Measurements from ENCODE around the gene AK8. TPM values are rescaled to one million over a fixed set of nuclear protein-coding genes. Genes with fewer than 3 reads are reported as not detected.
"Not testable (repeated sequence)": the region's sequence is repeated elsewhere in the genome, so short reads cannot be mapped to it uniquely, and the experiment has no call there.

Gene AK8
- total RNA-seq, 1 experiment from 2014 or later: not detected

- ChIA-PET CTCF (no interaction called here), POLR2A (ENCODE audit: low non-redundant PET) (no interaction called here)
- BruUV-seq (replicated peaks): no TSS peak
- Histone ChIP-seq H3K9me3 (ENCODE audit: low read depth, low read length, poor library complexity, severe bottlenecking) (no peaks in the 10 kb centered on the region), H3K36me3 (ENCODE audit: insufficient read depth, low read length, poor library complexity, severe bottlenecking) (no peaks in the 10 kb centered on the region), H3K4me1 (ENCODE audit: insufficient read depth, low read length, poor library complexity, severe bottlenecking) (peaks cover 11% of the 10 kb centered on the region), H3K4me3 (ENCODE audit: low read depth, low read length, poor library complexity, severe bottlenecking) (no peak overlapping the region), H3K27me3 (replicated peaks; ENCODE audit: insufficient read depth, low read depth, low read length, poor library complexity) (no peaks in the 10 kb centered on the region), H3K27ac (ENCODE audit: low read depth, low read length, poor library complexity, severe bottlenecking) (no peak overlapping the region)
- no peak for DNase-seq (ENCODE audit: low spot score)
- intact Hi-C loops (cut with micrococcal nuclease; ENCODE audit: unreplicated experiment): no loop called here
- TF ChIP-seq EZH2 (IDR thresholded peaks at IDR 0.05; ENCODE audit: borderline replicate concordance, low read depth, low read length, poor library complexity, severe bottlenecking) (no peak), CTCF (conservative IDR thresholded peaks at IDR 0.05; ENCODE audit: low read depth, low read length) (no peak)
Measured at GRCh38 chr9:132773093-132773492, 105.0 kb downstream of the AK8 start.

GRCh38 chr9:132771752-132772151 lies 106.3 kb downstream of the AK8 start:
- POLR2A ChIA-PET (ENCODE audit: low non-redundant PET); H3K27ac ChIP-seq (ENCODE audit: low read depth, low read length, poor library complexity, severe bottlenecking); CTCF ChIA-PET; intact Hi-C loops (cut with micrococcal nuclease; ENCODE audit: unreplicated experiment); DNase-seq (ENCODE audit: low spot score); H3K9me3 ChIP-seq (ENCODE audit: low read depth, low read length, poor library complexity, severe bottlenecking); H3K36me3 ChIP-seq (ENCODE audit: insufficient read depth, low read length, poor library complexity, severe bottlenecking); H3K27me3 ChIP-seq (replicated peaks; ENCODE audit: insufficient read depth, low read depth, low read length, poor library complexity); H3K4me3 ChIP-seq (ENCODE audit: low read depth, low read length, poor library complexity, severe bottlenecking); BruUV-seq (replicated peaks): not testable (repeated sequence)
- H3K4me1 ChIP-seq (ENCODE audit: insufficient read depth, low read length, poor library complexity, severe bottlenecking): peaks cover 11% of the 10 kb centered on the region

GRCh38 chr9:132770770-132771310 lies 107.2 kb downstream of the AK8 start:
- Histone ChIP-seq H3K4me1 (ENCODE audit: insufficient read depth, low read length, poor library complexity, severe bottlenecking) (peaks cover 11% of the 10 kb centered on the region), H3K27ac (ENCODE audit: low read depth, low read length, poor library complexity, severe bottlenecking) (no peak overlapping the region), H3K4me3 (ENCODE audit: low read depth, low read length, poor library complexity, severe bottlenecking) (no peak overlapping the region), H3K27me3 (replicated peaks; ENCODE audit: insufficient read depth, low read depth, low read length, poor library complexity) (peaks cover 6% of the 10 kb centered on the region), H3K36me3 (ENCODE audit: insufficient read depth, low read length, poor library complexity, severe bottlenecking) (no peaks in the 10 kb centered on the region), H3K9me3 (ENCODE audit: low read depth, low read length, poor library complexity, severe bottlenecking) (no peaks in the 10 kb centered on the region)
- no peak for DNase-seq (ENCODE audit: low spot score)
- ChIA-PET POLR2A (ENCODE audit: low non-redundant PET) (no interaction called here), CTCF (no interaction called here)
- TF ChIP-seq CTCF (conservative IDR thresholded peaks at IDR 0.05; ENCODE audit: low read depth, low read length) (no peak), EZH2 (IDR thresholded peaks at IDR 0.05; ENCODE audit: borderline replicate concordance, low read depth, low read length, poor library complexity, severe bottlenecking) (no peak)
- no TSS peak for BruUV-seq (replicated peaks)
- intact Hi-C loops (cut with micrococcal nuclease; ENCODE audit: unreplicated experiment): no loop called here
